ENCODE measurements around the gene CDH13. TPM values are rescaled to one million over a fixed set of nuclear protein-coding genes. Genes with fewer than 3 reads are reported as not detected.

Gene CDH13
- total and polyA plus RNA-seq, 7 donors, result 6.1 to 30.7 (median 22.8) TPM

- intact Hi-C loops (cut with DNase I), result no loop called here
- no peak for TF ChIP-seq CTCF (IDR thresholded peaks at IDR 0.05)
- no peak overlapping the region for H3K27ac ChIP-seq
- WGBS, 3 donors, result 94 to 96% (median 94%) methylated on average over 2 of the region's 2 CpGs
- peaks cover 51% of the 10 kb centered on the region for H3K4me1 ChIP-seq
- no peaks in the 10 kb centered on the region for H3K9me3 ChIP-seq
- no peaks in the 10 kb centered on the region for H3K36me3 ChIP-seq (ENCODE audit: insufficient read depth in 1 of 2, low read depth in 1 of 2)
- no peaks in the 10 kb centered on the region for H3K27me3 ChIP-seq (ENCODE audit: insufficient read depth in 3 of 3, low read length in 2 of 3)
- no peak overlapping the region for H3K4me3 ChIP-seq
- DNase-seq (no peak), ATAC-seq (no peak)
These were observed 132.1 kb downstream of the CDH13 start for GRCh38 chr16:82758904-82759303.

GRCh38 chr16:82761236-82761635 is 134.5 kb downstream of the CDH13 start:
- H3K9me3 ChIP-seq, result no peaks in the 10 kb centered on the region
- peak; percentile 77 to 92 for DNase-seq
- H3K27me3 ChIP-seq (ENCODE audit: insufficient read depth in 3 of 3, low read length in 2 of 3), result no peaks in the 10 kb centered on the region
- H3K4me1 ChIP-seq, result peaks cover 32% of the 10 kb centered on the region
- H3K27ac ChIP-seq, result peak overlapping the region; percentile 73
- WGBS, 3 donors, result 16 to 35% (median 24%) methylated on average over 4 of the region's 4 CpGs
- no peak for TF ChIP-seq CTCF (IDR thresholded peaks at IDR 0.05)
- H3K36me3 ChIP-seq (ENCODE audit: insufficient read depth in 1 of 2, low read depth in 1 of 2), result no peaks in the 10 kb centered on the region
- peak overlapping the region; percentile 55 for H3K4me3 ChIP-seq
- intact Hi-C loops (cut with DNase I), result no loop called here
- ATAC-seq, result peak; percentile 68 to 94 (median 88)

GRCh38 chr16:82761858-82762257 is 135.1 kb downstream of the CDH13 start:
- peak overlapping the region; percentile 55 for H3K4me3 ChIP-seq
- no peak for DNase-seq
- peaks cover 26% of the 10 kb centered on the region for H3K4me1 ChIP-seq
- 7 to 17% (median 9%) methylated on average over 3 of the region's 3 CpGs for WGBS, 3 donors
- peak overlapping the region; percentile 73 for H3K27ac ChIP-seq
- ATAC-seq, result peak; percentile 53 to 76 (median 58)
- no peaks in the 10 kb centered on the region for H3K36me3 ChIP-seq (ENCODE audit: insufficient read depth in 1 of 2, low read depth in 1 of 2)
- intact Hi-C loops (cut with DNase I), result no loop called here
- H3K9me3 ChIP-seq, result no peaks in the 10 kb centered on the region
- H3K27me3 ChIP-seq (ENCODE audit: insufficient read depth in 3 of 3, low read length in 2 of 3), result no peaks in the 10 kb centered on the region
- no peak for TF ChIP-seq CTCF (IDR thresholded peaks at IDR 0.05)

- ATAC-seq (no peak), DNase-seq (no peak)
- Histone ChIP-seq H3K9me3 (no peaks in the 10 kb centered on the region), H3K4me1 (peaks cover 37% of the 10 kb centered on the region), H3K4me3 (no peak overlapping the region), H3K27ac (peak overlapping the region; percentile 73), H3K36me3 (ENCODE audit: insufficient read depth in 1 of 2, low read depth in 1 of 2) (no peaks in the 10 kb centered on the region), H3K27me3 (ENCODE audit: insufficient read depth in 3 of 3, low read length in 2 of 3) (no peaks in the 10 kb centered on the region)
- 95 to 97% (median 96%) methylated on average over 2 of the region's 2 CpGs for WGBS, 3 donors
- TF ChIP-seq CTCF (IDR thresholded peaks at IDR 0.05), result no peak
- intact Hi-C loops (cut with DNase I), result no loop called here
These were observed 136.6 kb downstream of the CDH13 start for GRCh38 chr16:82763371-82763770.

- intact Hi-C loops (cut with DNase I), result loop anchor here in 1 of 2 donors (1.0 kb wide), 1 partner anchor 15 kb away; no protein-coding TSS in a partner anchor
- Histone ChIP-seq H3K4me1 (peaks cover 51% of the 10 kb centered on the region), H3K4me3 (peak overlapping the region; percentile 15), H3K27ac (peak overlapping the region; percentile 60), H3K27me3 (ENCODE audit: insufficient read depth in 3 of 3, low read length in 2 of 3) (no peaks in the 10 kb centered on the region), H3K36me3 (ENCODE audit: insufficient read depth in 1 of 2, low read depth in 1 of 2) (no peaks in the 10 kb centered on the region), H3K9me3 (no peaks in the 10 kb centered on the region)
- DNase-seq, result no peak
- TF ChIP-seq CTCF (IDR thresholded peaks at IDR 0.05), result no peak
- ATAC-seq, result peak in 3 of 4 donors; percentile 51 to 71 (median 52)
- WGBS, 3 donors, result 28 to 46% (median 30%) methylated on average over 3 of the region's 3 CpGs
These were observed 140.4 kb downstream of the CDH13 start for GRCh38 chr16:82767198-82767597.

Data from psoas muscle (tissue), 8 donors.